Glomerular visceral epithelial cell (primary cell): ENCODE data around the gene PABPC1L.
A peak's percentile ranks its signal among the peaks of the same experiment; 100 is the strongest.
"Not testable (repeated sequence)": the region's sequence is repeated elsewhere in the genome, so short reads cannot be mapped to it uniquely, and the experiment has no call there.

ENCODE experiments used
- DNase-seq: peaks from one replicate; pipeline ENCODE4 v3.0.0-alpha.2; 2016; ENCODE audit errors: extremely low spot score

The PABPC1L gene

GRCh38 chr20:44909872-44910689, at the start of gene PABPC1L:
TSS of gene PABPC1L (plus strand) at chr20:44910060. CDS start at chr20:44910144, 84 bp downstream.
- DNase-seq: peak; percentile 74

GRCh38 chr20:44861531-44862006, 48.3 kb upstream of the PABPC1L start:
- DNase-seq: peak; percentile 42

GRCh38 chr20:44862286-44862685, 47.6 kb upstream of the PABPC1L start:
- DNase-seq: no peak

GRCh38 chr20:44863365-44864084, 46.3 kb upstream of the PABPC1L start:
- DNase-seq: not testable (repeated sequence)

DNA sequence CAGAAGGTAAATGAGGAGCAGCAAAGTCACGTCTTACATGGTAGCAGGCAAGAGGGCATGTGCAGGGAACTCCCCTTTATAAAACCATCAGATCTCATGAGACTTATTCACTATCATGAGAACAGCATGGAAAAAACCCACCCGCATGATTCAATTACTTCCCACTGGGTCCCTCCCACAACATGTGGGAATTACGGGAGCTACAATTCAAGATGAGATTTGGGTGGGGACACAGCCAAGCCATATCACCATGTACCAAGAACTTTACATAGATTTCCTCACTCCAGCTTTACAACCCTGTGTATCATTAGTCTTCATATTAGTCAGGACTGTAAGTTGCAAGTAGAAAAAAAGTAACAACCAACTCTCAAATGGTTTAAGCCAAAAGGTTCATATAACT, 45.4 kb upstream of the PABPC1L start:
- DNase-seq: not testable (repeated sequence)

- DNase-seq: no peak
These were observed 43.0 kb upstream of the PABPC1L start for GRCh38 chr20:44866703-44867335.

DNA sequence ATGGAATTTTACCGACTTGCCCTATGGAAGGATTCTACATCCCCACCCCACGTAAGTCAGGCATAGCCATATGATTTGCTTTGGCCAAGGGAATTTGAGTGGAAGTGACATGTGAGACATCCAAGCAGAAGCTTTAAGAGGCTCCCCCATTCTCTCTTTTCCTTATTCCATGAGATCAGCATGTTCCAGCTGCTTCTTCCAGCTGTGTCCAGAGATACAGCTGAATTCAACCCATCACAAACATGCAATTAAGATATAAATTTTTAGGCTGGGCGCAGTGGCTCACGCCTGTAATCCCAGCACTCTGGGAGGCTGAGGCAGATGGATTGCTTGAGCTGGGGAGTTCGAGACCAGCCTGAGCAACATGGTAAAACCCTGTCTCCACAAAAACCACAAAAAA, 40.4 kb upstream of the PABPC1L start:
- DNase-seq: no peak

GRCh38 chr20:44882360-44882759, 27.5 kb upstream of the PABPC1L start:
- not testable (repeated sequence) for DNase-seq

DNA sequence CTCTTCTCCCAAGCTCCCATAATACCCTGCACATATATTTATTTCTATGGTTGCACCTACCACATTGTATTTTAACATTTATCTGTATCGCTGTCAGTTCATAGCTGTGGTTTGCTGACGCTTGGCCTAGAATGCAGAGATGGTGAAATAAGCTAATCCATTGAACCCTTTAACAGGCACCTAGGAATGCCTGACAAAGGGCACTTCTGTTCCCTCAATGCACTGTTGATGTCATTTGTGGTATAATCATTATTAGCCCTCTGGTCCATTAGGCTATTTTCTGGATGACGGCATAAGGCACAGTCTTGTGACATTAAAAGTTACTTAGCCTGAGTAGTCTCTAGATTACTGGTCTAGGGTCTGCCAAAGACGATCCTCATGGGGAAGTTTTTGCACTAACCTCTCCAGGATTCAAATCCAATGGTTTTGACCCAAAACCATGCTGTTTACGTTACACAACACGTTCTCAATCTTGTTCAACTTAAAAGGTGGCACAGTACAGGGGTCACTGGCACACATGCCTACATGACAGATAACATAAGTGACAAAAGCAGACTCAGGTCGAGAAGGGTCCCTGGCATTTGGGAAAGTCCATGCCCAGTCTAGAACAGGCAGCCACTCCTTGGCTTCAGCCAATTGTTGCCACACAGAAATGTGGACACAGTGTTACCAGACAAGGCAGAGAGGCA, 26.5 kb upstream of the PABPC1L start:
- no peak for DNase-seq

GRCh38 chr20:44884907-44885391, 24.9 kb upstream of the PABPC1L start:
- DNase-seq: no peak

DNA sequence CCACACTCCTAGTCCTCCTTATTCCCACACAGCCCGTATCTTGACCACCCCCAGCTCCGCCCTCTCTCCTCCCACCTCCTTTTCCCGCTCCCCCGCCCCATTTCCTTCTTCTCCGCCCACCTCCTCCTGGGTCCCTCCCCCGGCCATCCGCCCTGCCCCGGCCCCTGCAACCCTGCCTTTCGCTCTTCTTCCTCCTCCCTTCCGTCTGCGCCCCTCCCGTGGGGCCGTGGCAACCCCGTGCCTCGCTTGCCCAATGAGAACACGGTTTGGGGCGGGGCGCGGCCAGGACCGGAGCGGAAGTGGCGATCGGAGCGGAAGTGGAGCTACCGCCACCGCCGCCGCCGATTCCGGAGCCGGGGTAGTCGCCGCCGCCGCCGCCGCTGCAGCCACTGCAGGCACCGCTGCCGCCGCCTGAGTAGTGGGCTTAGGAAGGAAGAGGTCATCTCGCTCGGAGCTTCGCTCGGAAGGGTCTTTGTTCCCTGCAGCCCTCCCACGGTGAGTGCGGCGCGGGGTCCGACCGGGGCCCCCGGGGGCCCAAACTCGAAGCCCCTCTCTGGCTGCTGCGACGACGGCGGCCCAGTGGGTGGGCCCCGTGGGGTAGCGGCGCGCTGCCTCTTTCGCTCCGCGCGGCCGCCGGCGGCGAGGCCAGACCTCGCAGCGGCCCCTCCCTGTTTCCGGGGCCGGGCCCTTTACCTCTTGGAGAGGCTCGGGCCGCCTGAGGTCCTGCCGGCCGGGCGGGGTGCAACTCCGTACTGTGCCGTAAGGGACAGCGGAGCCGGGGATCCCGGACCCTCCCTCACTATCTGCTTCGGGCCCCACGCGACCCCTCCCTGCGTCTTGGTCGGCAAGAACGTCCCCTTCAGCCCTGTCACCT, 24.2 kb upstream of the PABPC1L start, which contains the start of gene YWHAB:
Gene YWHAB, plus strand, starts transcription at position 314 of the 874 bp plus-strand sequence. CDS start 15,829 bp downstream, outside the sequence.
- DNase-seq: peak; percentile 100

GRCh38 chr20:44886266-44886651, 23.6 kb upstream of the PABPC1L start:
- no peak for DNase-seq

- no peak for DNase-seq
These were observed 23.0 kb upstream of the PABPC1L start for GRCh38 chr20:44886828-44887227.

GRCh38 chr20:44887466-44887865, 22.4 kb upstream of the PABPC1L start:
- no peak for DNase-seq

- DNase-seq: no peak
These were observed 21.4 kb upstream of the PABPC1L start for GRCh38 chr20:44888226-44889103.

- DNase-seq: no peak
These were observed 18.0 kb upstream of the PABPC1L start for GRCh38 chr20:44891826-44892225.

DNA sequence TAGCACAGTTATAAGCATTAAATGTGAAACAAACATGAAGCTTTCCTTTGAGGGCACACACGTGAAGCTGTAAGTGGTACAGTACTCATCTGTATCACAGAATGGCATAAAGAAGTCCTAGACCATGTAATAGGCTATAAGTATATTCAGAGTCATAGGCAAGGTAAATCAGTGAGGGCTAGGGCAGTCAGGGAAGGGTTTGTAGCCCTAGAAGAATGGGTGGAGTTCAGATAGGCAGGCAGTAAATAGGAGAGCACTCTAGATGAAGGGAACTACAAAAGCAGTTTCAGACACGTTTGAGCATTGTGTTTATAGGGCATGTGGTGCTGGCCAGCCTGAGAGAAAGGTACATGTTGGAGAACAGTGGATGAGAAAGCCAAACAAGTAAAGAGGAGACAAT, 14.9 kb upstream of the PABPC1L start:
- no peak for DNase-seq

GRCh38 chr20:44896583-44896982, 13.3 kb upstream of the PABPC1L start:
- DNase-seq: no peak

- DNase-seq: no peak
These were observed 12.7 kb upstream of the PABPC1L start for GRCh38 chr20:44897133-44897532.
